WTC11 (cell line): ENCODE data around the gene SPNS3.

Experiments
- CREM ChIP-seq: sonication (generic); formaldehyde crosslinking; IDR thresholded peaks from 2 replicates; pipeline ENCODE4 v1.8.1; 2022; ENCODE audit warnings: mild to moderate bottlenecking, missing genetic modification reagents, moderate library complexity
- GABPB1 ChIP-seq: sonication (generic); formaldehyde crosslinking; IDR thresholded peaks from 2 replicates; pipeline ENCODE4 v1.8.1; 2023; ENCODE audit warnings: mild to moderate bottlenecking, missing genetic modification reagents
- JUN ChIP-seq: sonication (generic); formaldehyde crosslinking; IDR thresholded peaks from 2 replicates; pipeline ENCODE4 v1.8.0; 2023; ENCODE audit warnings: mild to moderate bottlenecking, missing genetic modification reagents
- TP53 ChIP-seq: sonication (generic); formaldehyde crosslinking; IDR thresholded peaks from 2 replicates; pipeline ENCODE4 v1.8.1; 2023; ENCODE audit warnings: mild to moderate bottlenecking, missing genetic modification reagents
- ZBTB21 ChIP-seq: sonication (generic); formaldehyde crosslinking; IDR thresholded peaks from 2 replicates; pipeline ENCODE4 v1.8.1; 2023; ENCODE audit warnings: mild to moderate bottlenecking, missing genetic modification reagents, borderline replicate concordance
- ZNF263 ChIP-seq: sonication (generic); formaldehyde crosslinking; IDR thresholded peaks from 2 replicates; pipeline ENCODE4 v1.8.1; 2022; ENCODE audit warnings: low read depth, mild to moderate bottlenecking, moderate library complexity, missing genetic modification reagents
- TF ChIP-seq, protein P1 (sequence below): fragments of 200-600 bp; IDR thresholded peaks from 2 replicates; pipeline ENCODE4 v1.8.0; 2022; ENCODE audit warnings: antibody characterized with exemption
- TF ChIP-seq, protein P2 (sequence below): sonication (generic); formaldehyde crosslinking; IDR thresholded peaks from 2 replicates; pipeline ENCODE4 v1.8.1; 2023; ENCODE audit warnings: mild to moderate bottlenecking, missing genetic modification reagents, moderate library complexity
- TF ChIP-seq, protein P3 (sequence below): sonication (generic); formaldehyde crosslinking; IDR thresholded peaks from 2 replicates; pipeline ENCODE4 v1.8.1; 2023; ENCODE audit warnings: mild to moderate bottlenecking, missing genetic modification reagents, borderline replicate concordance
- TF ChIP-seq, protein P4 (sequence below): sonication (generic); formaldehyde crosslinking; IDR thresholded peaks from 2 replicates; pipeline ENCODE4 v1.8.0; 2023; ENCODE audit warnings: mild to moderate bottlenecking, missing genetic modification reagents
- TF ChIP-seq, protein P5 (sequence below): sonication (generic); formaldehyde crosslinking; conservative IDR thresholded peaks from 2 replicates; pipeline ENCODE4 v1.8.1; 2022; ENCODE audit warnings: mild to moderate bottlenecking, missing genetic modification reagents

DNA sequence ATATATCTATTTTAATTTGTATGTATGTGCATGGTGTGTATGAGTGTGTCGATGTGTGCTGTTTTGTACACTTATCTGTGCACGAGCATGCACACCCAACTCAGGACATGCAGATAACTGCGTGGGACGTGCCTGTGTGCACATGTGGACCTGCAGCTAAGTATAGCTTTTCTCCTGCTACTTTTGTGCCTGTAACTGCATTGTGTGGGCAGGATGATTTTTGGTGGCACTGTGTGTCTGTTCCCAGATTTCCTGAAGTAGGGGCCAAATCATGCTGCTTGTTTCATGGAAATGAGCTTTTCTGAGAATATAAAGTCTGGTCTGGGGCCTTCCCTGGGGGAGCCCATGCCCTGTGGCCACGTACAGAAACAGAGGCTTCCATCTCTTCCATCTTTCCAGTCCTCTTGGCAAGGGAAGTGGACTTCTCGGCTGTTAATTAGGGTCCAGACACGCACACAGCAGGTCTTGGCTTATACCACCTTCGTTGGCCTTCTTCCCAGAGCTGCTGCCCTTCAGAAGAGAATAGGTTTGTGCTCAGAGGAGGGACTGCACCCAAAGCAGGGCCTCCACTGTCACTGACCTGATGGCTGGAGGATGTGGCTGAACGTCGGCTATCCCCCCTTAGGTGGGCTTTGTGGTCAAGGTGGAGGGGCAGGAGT is 30.2 kb downstream of the SPNS3 start:
- TF ChIP-seq JUN: no peak
- TF ChIP-seq GABPB1 (CRISPR knock-in tag): no peak
- TF ChIP-seq, protein P1, sequence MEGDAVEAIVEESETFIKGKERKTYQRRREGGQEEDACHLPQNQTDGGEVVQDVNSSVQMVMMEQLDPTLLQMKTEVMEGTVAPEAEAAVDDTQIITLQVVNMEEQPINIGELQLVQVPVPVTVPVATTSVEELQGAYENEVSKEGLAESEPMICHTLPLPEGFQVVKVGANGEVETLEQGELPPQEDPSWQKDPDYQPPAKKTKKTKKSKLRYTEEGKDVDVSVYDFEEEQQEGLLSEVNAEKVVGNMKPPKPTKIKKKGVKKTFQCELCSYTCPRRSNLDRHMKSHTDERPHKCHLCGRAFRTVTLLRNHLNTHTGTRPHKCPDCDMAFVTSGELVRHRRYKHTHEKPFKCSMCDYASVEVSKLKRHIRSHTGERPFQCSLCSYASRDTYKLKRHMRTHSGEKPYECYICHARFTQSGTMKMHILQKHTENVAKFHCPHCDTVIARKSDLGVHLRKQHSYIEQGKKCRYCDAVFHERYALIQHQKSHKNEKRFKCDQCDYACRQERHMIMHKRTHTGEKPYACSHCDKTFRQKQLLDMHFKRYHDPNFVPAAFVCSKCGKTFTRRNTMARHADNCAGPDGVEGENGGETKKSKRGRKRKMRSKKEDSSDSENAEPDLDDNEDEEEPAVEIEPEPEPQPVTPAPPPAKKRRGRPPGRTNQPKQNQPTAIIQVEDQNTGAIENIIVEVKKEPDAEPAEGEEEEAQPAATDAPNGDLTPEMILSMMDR: no peak
- TF ChIP-seq, protein P2, sequence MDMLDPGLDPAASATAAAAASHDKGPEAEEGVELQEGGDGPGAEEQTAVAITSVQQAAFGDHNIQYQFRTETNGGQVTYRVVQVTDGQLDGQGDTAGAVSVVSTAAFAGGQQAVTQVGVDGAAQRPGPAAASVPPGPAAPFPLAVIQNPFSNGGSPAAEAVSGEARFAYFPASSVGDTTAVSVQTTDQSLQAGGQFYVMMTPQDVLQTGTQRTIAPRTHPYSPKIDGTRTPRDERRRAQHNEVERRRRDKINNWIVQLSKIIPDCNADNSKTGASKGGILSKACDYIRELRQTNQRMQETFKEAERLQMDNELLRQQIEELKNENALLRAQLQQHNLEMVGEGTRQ (CRISPR knock-in tag): no peak
- TF ChIP-seq TP53 (CRISPR knock-in tag): no peak
- TF ChIP-seq ZBTB21: no peak
- TF ChIP-seq, protein P3, sequence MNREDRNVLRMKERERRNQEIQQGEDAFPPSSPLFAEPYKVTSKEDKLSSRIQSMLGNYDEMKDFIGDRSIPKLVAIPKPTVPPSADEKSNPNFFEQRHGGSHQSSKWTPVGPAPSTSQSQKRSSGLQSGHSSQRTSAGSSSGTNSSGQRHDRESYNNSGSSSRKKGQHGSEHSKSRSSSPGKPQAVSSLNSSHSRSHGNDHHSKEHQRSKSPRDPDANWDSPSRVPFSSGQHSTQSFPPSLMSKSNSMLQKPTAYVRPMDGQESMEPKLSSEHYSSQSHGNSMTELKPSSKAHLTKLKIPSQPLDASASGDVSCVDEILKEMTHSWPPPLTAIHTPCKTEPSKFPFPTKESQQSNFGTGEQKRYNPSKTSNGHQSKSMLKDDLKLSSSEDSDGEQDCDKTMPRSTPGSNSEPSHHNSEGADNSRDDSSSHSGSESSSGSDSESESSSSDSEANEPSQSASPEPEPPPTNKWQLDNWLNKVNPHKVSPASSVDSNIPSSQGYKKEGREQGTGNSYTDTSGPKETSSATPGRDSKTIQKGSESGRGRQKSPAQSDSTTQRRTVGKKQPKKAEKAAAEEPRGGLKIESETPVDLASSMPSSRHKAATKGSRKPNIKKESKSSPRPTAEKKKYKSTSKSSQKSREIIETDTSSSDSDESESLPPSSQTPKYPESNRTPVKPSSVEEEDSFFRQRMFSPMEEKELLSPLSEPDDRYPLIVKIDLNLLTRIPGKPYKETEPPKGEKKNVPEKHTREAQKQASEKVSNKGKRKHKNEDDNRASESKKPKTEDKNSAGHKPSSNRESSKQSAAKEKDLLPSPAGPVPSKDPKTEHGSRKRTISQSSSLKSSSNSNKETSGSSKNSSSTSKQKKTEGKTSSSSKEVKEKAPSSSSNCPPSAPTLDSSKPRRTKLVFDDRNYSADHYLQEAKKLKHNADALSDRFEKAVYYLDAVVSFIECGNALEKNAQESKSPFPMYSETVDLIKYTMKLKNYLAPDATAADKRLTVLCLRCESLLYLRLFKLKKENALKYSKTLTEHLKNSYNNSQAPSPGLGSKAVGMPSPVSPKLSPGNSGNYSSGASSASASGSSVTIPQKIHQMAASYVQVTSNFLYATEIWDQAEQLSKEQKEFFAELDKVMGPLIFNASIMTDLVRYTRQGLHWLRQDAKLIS (CRISPR knock-in tag): no peak
- TF ChIP-seq CREM (CRISPR knock-in tag): no peak
- TF ChIP-seq, protein P4, sequence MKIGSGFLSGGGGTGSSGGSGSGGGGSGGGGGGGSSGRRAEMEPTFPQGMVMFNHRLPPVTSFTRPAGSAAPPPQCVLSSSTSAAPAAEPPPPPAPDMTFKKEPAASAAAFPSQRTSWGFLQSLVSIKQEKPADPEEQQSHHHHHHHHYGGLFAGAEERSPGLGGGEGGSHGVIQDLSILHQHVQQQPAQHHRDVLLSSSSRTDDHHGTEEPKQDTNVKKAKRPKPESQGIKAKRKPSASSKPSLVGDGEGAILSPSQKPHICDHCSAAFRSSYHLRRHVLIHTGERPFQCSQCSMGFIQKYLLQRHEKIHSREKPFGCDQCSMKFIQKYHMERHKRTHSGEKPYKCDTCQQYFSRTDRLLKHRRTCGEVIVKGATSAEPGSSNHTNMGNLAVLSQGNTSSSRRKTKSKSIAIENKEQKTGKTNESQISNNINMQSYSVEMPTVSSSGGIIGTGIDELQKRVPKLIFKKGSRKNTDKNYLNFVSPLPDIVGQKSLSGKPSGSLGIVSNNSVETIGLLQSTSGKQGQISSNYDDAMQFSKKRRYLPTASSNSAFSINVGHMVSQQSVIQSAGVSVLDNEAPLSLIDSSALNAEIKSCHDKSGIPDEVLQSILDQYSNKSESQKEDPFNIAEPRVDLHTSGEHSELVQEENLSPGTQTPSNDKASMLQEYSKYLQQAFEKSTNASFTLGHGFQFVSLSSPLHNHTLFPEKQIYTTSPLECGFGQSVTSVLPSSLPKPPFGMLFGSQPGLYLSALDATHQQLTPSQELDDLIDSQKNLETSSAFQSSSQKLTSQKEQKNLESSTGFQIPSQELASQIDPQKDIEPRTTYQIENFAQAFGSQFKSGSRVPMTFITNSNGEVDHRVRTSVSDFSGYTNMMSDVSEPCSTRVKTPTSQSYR (CRISPR knock-in tag): no peak
- no peak for TF ChIP-seq ZNF263 (CRISPR knock-in tag)
- TF ChIP-seq, protein P5, sequence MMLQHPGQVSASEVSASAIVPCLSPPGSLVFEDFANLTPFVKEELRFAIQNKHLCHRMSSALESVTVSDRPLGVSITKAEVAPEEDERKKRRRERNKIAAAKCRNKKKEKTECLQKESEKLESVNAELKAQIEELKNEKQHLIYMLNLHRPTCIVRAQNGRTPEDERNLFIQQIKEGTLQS: no peak
